Neural cell (in vitro differentiated cells): ENCODE results near the gene INSIG2. TPM values are rescaled to one million over a fixed set of nuclear protein-coding genes. Genes with fewer than 3 reads are reported as not detected.

ENCODE experiments used
- H2AFZ ChIP-seq: fragments of 200-600, 300-800 bp; sonication (generic), shearing (Covaris generic); 2 replicates; pipeline ENCODE4 v1.6.0; 2014; ENCODE audit warnings: low read depth, mild to moderate bottlenecking, antibody characterized with exemption, low read length, moderate library complexity
- H3F3A ChIP-seq: fragments of 200-600 bp; shearing (Covaris generic); 2 replicates; pipeline ENCODE4 v1.6.1; 2016; ENCODE audit warnings: mild to moderate bottlenecking, moderate library complexity, mixed read lengths, antibody characterized with exemption, low read length; ENCODE audit not compliant: insufficient read depth, poor library complexity, severe bottlenecking
- H3K27ac ChIP-seq: fragments of 200-600, 300-800 bp; sonication (generic), shearing (Covaris generic); 2 replicates; pipeline ENCODE4 v1.5.1; 2014; ENCODE audit warnings: mild to moderate bottlenecking, low read length, moderate library complexity
- H3K27me3 ChIP-seq: fragments of 300-800, 200-600 bp; sonication (generic), shearing (Covaris generic); 2 replicates; pipeline ENCODE4 v1.6.0; 2014; ENCODE audit warnings: mild to moderate bottlenecking, low read depth, low read length, moderate library complexity; ENCODE audit not compliant: insufficient read depth
- H3K36me3 ChIP-seq: fragments of 300-800, 200-600 bp; sonication (generic), shearing (Covaris generic); 2 replicates; pipeline ENCODE4 v1.5.1; 2014; ENCODE audit warnings: mild to moderate bottlenecking, antibody characterized with exemption, low read length, moderate library complexity; ENCODE audit not compliant: insufficient read depth
- H3K4me2 ChIP-seq: fragments of 300-800, 200-600 bp; sonication (generic), shearing (Covaris generic); 2 replicates; pipeline ENCODE4 v1.6.0; 2014; ENCODE audit warnings: mild to moderate bottlenecking, low read length
- H3K4me3 ChIP-seq: fragments of 300-800, 200-600 bp; sonication (generic), shearing (Covaris generic); 2 replicates; pipeline ENCODE4 v1.5.1; 2014; ENCODE audit warnings: mild to moderate bottlenecking, low read length, moderate library complexity
- H3K79me2 ChIP-seq: fragments of 200-600 bp; shearing (Covaris generic); replicated peaks from 2 replicates; pipeline ENCODE4 v1.6.0; 2014; ENCODE audit warnings: mild to moderate bottlenecking, low read length, moderate library complexity; ENCODE audit not compliant: insufficient read depth
- H3K9ac ChIP-seq: fragments of 300-800, 200-600 bp; sonication (generic), shearing (Covaris generic); 2 replicates; pipeline ENCODE4 v1.6.1; 2016; ENCODE audit warnings: mild to moderate bottlenecking, low read length, mixed read lengths
- H3K9me2 ChIP-seq: fragments of 200-600 bp; shearing (Covaris generic); 2 replicates; pipeline ENCODE4 v1.6.1; 2016; ENCODE audit warnings: mild to moderate bottlenecking, low read length, mixed read lengths; ENCODE audit not compliant: insufficient read depth
- H3K9me3 ChIP-seq: fragments of 200-600, 300-800 bp; sonication (generic), shearing (Covaris generic); 2 replicates; pipeline ENCODE4 v1.6.1; 2016; ENCODE audit warnings: mild to moderate bottlenecking, mixed run types, low read length, moderate library complexity, mixed read lengths
- H4K20me1 ChIP-seq: fragments of 200-600 bp; shearing (Covaris generic); 2 replicates; pipeline ENCODE4 v1.6.1; 2016; ENCODE audit warnings: mild to moderate bottlenecking, mixed run types; ENCODE audit not compliant: insufficient read depth
- CTCF ChIP-seq: fragments of 450-650 bp; IDR thresholded peaks from 2 replicates; pipeline ENCODE4 v1.5.1; 2014; ENCODE audit warnings: antibody characterized with exemption, mild to moderate bottlenecking, moderate library complexity; ENCODE audit not compliant: poor library complexity, severe bottlenecking
- EP300 ChIP-seq: fragments of 450-650 bp; conservative IDR thresholded peaks from 2 replicates; pipeline ENCODE4 v1.6.1; 2014; ENCODE audit warnings: antibody characterized with exemption, mild to moderate bottlenecking, moderate library complexity; ENCODE audit not compliant: poor library complexity, severe bottlenecking
- EZH2 ChIP-seq: fragments of 200-600, 300-800 bp; shearing (Covaris generic), sonication (generic); IDR thresholded peaks from 2 replicates; pipeline ENCODE4 v1.6.1; 2014; ENCODE audit warnings: antibody characterized with exemption, low read length, borderline replicate concordance, mild to moderate bottlenecking; ENCODE audit not compliant: insufficient read depth, poor library complexity, severe bottlenecking
- MXI1 ChIP-seq: fragments of 450-650 bp; conservative IDR thresholded peaks from 2 replicates; pipeline ENCODE4 v1.6.1; 2014; ENCODE audit warnings: antibody characterized with exemption, mild to moderate bottlenecking; ENCODE audit not compliant: poor library complexity, severe bottlenecking
- POLR2AphosphoS5 ChIP-seq: IDR thresholded peaks from 2 replicates; pipeline ENCODE4 v1.6.1; 2012
- RAD21 ChIP-seq: fragments of 450-650 bp; conservative IDR thresholded peaks from 2 replicates; pipeline ENCODE4 v1.6.1; 2014; ENCODE audit warnings: antibody characterized with exemption, mild to moderate bottlenecking, moderate library complexity
- REST ChIP-seq: IDR thresholded peaks from 2 replicates; pipeline ENCODE4 v1.6.1; 2012; ENCODE audit warnings: borderline replicate concordance
- SMC3 ChIP-seq: fragments of 450-650 bp; conservative IDR thresholded peaks from 2 replicates; pipeline ENCODE4 v1.6.1; 2014; ENCODE audit warnings: antibody characterized with exemption, mild to moderate bottlenecking, moderate library complexity; ENCODE audit not compliant: poor library complexity
- TAF1 ChIP-seq: IDR thresholded peaks from 2 replicates; pipeline ENCODE4 v1.6.1; 2012; ENCODE audit warnings: low read depth
- polyA plus RNA-seq: library from polyadenylated mRNA; depleted of rRNA; stranded (reverse); fragments of >200 nt; gene quantifications from 2 replicates; pipeline ENCODE4 v1.2.3, GENCODE V29; 2014

INSIG2 gene
- polyA plus RNA-seq, 1 donor from 2014 or later: 30.3 TPM

DNA sequence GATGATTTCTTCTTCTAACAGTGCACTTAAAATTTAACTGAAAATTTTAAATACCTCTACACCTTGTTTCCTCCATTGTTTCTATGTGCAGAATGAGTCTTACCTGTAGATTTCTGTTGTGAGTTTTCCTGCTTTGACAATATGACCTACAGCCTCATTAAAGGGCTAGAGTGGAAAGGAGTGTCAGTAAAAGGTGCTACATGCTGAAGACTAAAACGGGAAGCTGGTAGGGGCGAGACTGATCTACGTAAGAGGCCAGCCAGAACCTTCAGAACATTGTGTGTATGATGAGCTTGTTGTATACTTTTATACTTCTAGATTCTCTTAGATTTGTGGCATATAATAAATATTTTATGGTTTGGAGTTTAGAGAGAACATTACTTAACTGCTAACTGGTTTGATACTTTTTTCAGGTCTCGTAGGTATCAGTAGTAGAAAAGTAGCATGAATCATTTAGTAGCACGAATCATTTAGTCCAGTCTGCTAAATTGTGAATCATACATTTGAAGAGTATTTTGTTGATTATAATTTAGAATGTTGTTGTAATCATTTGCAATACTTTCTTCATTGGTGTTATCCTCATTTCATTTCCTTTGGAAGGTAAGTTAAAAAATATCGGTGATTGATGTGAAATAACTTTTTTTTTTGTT lies 14.3 kb downstream of the INSIG2 start:
- Histone ChIP-seq H3K36me3 (peaks cover 4% of the 10 kb centered on the region), H3K9me2 (no peaks in the 10 kb centered on the region), H3F3A (no peaks in the 10 kb centered on the region), H3K4me3 (no peak overlapping the region), H3K9ac (no peak overlapping the region), H3K27me3 (no peaks in the 10 kb centered on the region), H3K79me2 (no peaks in the 10 kb centered on the region), H3K4me2 (no peak overlapping the region), H3K27ac (no peak overlapping the region), H2AFZ (no peak overlapping the region), H4K20me1 (no peaks in the 10 kb centered on the region), H3K9me3 (no peaks in the 10 kb centered on the region)
- no peak for TF ChIP-seq MXI1
- TF ChIP-seq RAD21: no peak

DNA sequence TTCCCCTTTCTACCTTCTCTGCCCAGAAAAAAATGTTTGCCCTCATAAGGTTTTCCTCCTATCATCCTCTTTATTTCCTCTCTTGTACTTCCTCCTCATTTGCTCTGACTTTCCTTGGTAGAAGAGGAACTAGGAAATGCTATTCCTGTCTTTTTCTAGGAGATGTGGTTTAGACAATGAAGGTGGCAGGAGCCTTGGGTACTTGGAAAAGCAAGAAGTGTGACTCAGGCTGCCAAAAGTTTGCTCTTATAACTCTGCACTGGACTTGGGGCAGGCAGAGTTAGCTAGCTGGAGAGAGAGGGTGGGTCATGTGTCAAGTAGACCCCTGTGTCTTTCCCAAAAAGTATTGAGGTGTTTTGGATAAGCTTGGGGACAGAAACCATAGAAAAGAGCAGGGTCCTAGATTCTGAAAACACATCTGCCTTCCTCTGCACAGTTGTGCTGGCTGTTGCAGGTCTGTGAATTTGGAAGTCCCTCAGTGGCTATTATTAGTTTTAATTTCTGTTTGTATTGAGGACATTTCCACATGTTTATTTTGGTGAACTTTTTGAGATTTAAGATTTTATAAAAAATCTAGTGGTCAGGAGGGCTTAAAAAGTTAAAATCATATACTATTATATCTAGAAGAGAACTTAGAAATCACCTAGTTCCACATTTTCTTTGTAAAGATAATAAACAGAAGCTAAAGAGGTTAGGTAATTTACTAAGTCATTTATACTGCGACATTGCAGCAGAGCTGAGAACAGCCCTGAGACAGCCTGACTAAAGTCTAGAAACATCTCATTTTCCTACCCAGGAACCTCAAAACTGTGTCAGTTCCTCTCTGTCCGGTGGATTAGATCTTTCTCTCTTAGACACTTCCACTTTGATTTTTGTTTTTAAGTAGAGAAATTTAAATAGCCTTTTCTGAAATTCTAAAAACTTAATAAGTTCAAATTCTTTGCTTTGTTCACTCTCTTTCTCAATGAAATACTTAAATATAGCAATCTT lies 16.0 kb downstream of the INSIG2 start:
- no peak overlapping the region for H3K4me2 ChIP-seq
- no peaks in the 10 kb centered on the region for H3K9me3 ChIP-seq
- H3F3A ChIP-seq: no peaks in the 10 kb centered on the region
- H3K36me3 ChIP-seq: peaks cover 4% of the 10 kb centered on the region
- no peak overlapping the region for H3K27ac ChIP-seq
- no peak overlapping the region for H3K4me3 ChIP-seq
- no peak overlapping the region for H3K9ac ChIP-seq
- H2AFZ ChIP-seq: no peak overlapping the region
- TF ChIP-seq MXI1: no peak
- no peak for TF ChIP-seq REST
- no peak for TF ChIP-seq EP300
- no peak for TF ChIP-seq RAD21
- no peak for TF ChIP-seq TAF1
- no peak for TF ChIP-seq SMC3
- no peak for TF ChIP-seq EZH2
- TF ChIP-seq CTCF: no peak
- no peak for TF ChIP-seq POLR2AphosphoS5
- H3K27me3 ChIP-seq: no peaks in the 10 kb centered on the region
- H3K9me2 ChIP-seq: no peaks in the 10 kb centered on the region
- H3K79me2 ChIP-seq: no peaks in the 10 kb centered on the region
- H4K20me1 ChIP-seq: no peaks in the 10 kb centered on the region
